Endothelial cell (in vitro differentiated cells): ENCODE measurements around the gene PLEKHN1. TPM values are rescaled to one million over a fixed set of nuclear protein-coding genes. Genes with fewer than 3 reads are reported as not detected.

Source experiments
- DNase-seq: peaks from one replicate; pipeline ENCODE4 v3.0.0; 2021; ENCODE audit warnings: low spot score
- H3K27ac Mint-ChIP-seq: one replicate; pipeline ENCODE4 v1.8.0; 2021; ENCODE audit warnings: mixed read lengths, inconsistent platforms; ENCODE audit not compliant: unreplicated experiment
- H3K27me3 Mint-ChIP-seq: one replicate; pipeline ENCODE4 v1.8.0; 2021; ENCODE audit warnings: mild to moderate bottlenecking, moderate library complexity, mixed read lengths, inconsistent platforms; ENCODE audit not compliant: unreplicated experiment
- H3K36me3 Mint-ChIP-seq: one replicate; pipeline ENCODE4 v1.8.0; 2021; ENCODE audit warnings: mild to moderate bottlenecking, low read depth, mixed read lengths, inconsistent platforms; ENCODE audit not compliant: unreplicated experiment
- H3K4me1 Mint-ChIP-seq: one replicate; pipeline ENCODE4 v1.8.0; 2021; ENCODE audit warnings: mild to moderate bottlenecking, mixed read lengths, inconsistent platforms; ENCODE audit not compliant: unreplicated experiment
- H3K4me3 Mint-ChIP-seq: one replicate; pipeline ENCODE4 v1.8.0; 2021; ENCODE audit warnings: mild to moderate bottlenecking, mixed read lengths, inconsistent platforms; ENCODE audit not compliant: unreplicated experiment
- H3K9me3 Mint-ChIP-seq: one replicate; pipeline ENCODE4 v1.8.0; 2021; ENCODE audit warnings: mixed read lengths, inconsistent platforms; ENCODE audit not compliant: unreplicated experiment
- CTCF ChIP-seq: fragments of 200-600 bp; sonication (generic); IDR thresholded peaks from one replicate; pipeline ENCODE4 v1.5.0; 2021; ENCODE audit warnings: antibody characterized with exemption; ENCODE audit not compliant: unreplicated experiment
- total RNA-seq: library from RNA; stranded (reverse); fragmentation: NEBNext Ultra II Directional; extraction: Animal tissue kit (Norgen Biotek cat#: 25700); gene quantifications from one replicate; pipeline ENCODE4 v1.2.1, GENCODE V29; 2021; ENCODE audit not compliant: unreplicated experiment

Gene PLEKHN1
- total RNA-seq, 1 donor from 2014 or later: not detected

- Mint-ChIP-seq H3K27ac (no peak overlapping the region), H3K9me3 (no peaks in the 10 kb centered on the region), H3K4me1 (no peaks in the 10 kb centered on the region), H3K36me3 (no peaks in the 10 kb centered on the region), H3K27me3 (peaks cover 9% of the 10 kb centered on the region), H3K4me3 (no peak overlapping the region)
- TF ChIP-seq CTCF: no peak
- peak; percentile 58 for DNase-seq
Observed at GRCh38 chr1:938088-938683, 28.1 kb upstream of the PLEKHN1 start.

GRCh38 chr1:938711-939489 lies 27.4 kb upstream of the PLEKHN1 start:
- no peak for DNase-seq
- no peak overlapping the region for H3K27ac Mint-ChIP-seq
- no peak for TF ChIP-seq CTCF
- H3K9me3 Mint-ChIP-seq: no peaks in the 10 kb centered on the region
- H3K4me3 Mint-ChIP-seq: no peak overlapping the region
- no peaks in the 10 kb centered on the region for H3K4me1 Mint-ChIP-seq
- no peaks in the 10 kb centered on the region for H3K36me3 Mint-ChIP-seq
- peaks cover 9% of the 10 kb centered on the region for H3K27me3 Mint-ChIP-seq

GRCh38 chr1:939511-940106 lies 26.7 kb upstream of the PLEKHN1 start:
- no peaks in the 10 kb centered on the region for H3K36me3 Mint-ChIP-seq
- no peak for TF ChIP-seq CTCF
- H3K4me3 Mint-ChIP-seq: no peak overlapping the region
- peaks cover 9% of the 10 kb centered on the region for H3K27me3 Mint-ChIP-seq
- no peaks in the 10 kb centered on the region for H3K4me1 Mint-ChIP-seq
- H3K27ac Mint-ChIP-seq: no peak overlapping the region
- no peak for DNase-seq
- no peaks in the 10 kb centered on the region for H3K9me3 Mint-ChIP-seq

- no peak for TF ChIP-seq CTCF
- H3K36me3 Mint-ChIP-seq: peaks cover 3% of the 10 kb centered on the region
- H3K4me3 Mint-ChIP-seq: no peak overlapping the region
- peaks cover 6% of the 10 kb centered on the region for H3K27me3 Mint-ChIP-seq
- no peak for DNase-seq
- H3K27ac Mint-ChIP-seq: no peak overlapping the region
- no peaks in the 10 kb centered on the region for H3K4me1 Mint-ChIP-seq
- no peaks in the 10 kb centered on the region for H3K9me3 Mint-ChIP-seq
Observed at GRCh38 chr1:940107-941014, 25.9 kb upstream of the PLEKHN1 start.
